H9 (cell line): ENCODE data around the gene DNAAF5. TPM values are rescaled to one million over a fixed set of nuclear protein-coding genes. Genes with fewer than 3 reads are reported as not detected.
A peak's percentile ranks its signal among the peaks of the same experiment; 100 is the strongest.

ENCODE experiments used
- DNase-seq: peaks from one replicate; pipeline ENCODE4 v3.0.0-alpha.2; 2017
- H2AFZ ChIP-seq: one replicate; pipeline ENCODE4 v1.6.1; 2013; ENCODE audit warnings: mild to moderate bottlenecking, low read length, control low read depth, moderate library complexity
- H2AK5ac ChIP-seq: 2 replicates; pipeline ENCODE4 v1.6.1; 2013; ENCODE audit warnings: low read length, control low read depth, mixed read lengths; ENCODE audit not compliant: insufficient read length
- H2BK120ac ChIP-seq: one replicate; pipeline ENCODE4 v1.6.1; 2013; ENCODE audit warnings: low read depth, mild to moderate bottlenecking, low read length, control low read depth, inconsistent platforms; ENCODE audit not compliant: poor library complexity, severe bottlenecking
- H2BK12ac ChIP-seq: 2 replicates; pipeline ENCODE4 v1.6.1; 2013; ENCODE audit warnings: low read length, control low read depth, mixed read lengths, low read depth; ENCODE audit not compliant: insufficient read length
- H2BK15ac ChIP-seq: 2 replicates; pipeline ENCODE4 v1.6.1; 2013; ENCODE audit warnings: low read depth, low read length, control low read depth
- H2BK20ac ChIP-seq: one replicate; pipeline ENCODE4 v1.6.1; 2013; ENCODE audit warnings: low read depth, mild to moderate bottlenecking, low read length, control low read depth, inconsistent platforms; ENCODE audit not compliant: poor library complexity, severe bottlenecking
- H2BK5ac ChIP-seq: 2 replicates; pipeline ENCODE4 v1.6.1; 2013; ENCODE audit warnings: low read length, control low read depth, mixed read lengths; ENCODE audit not compliant: insufficient read length
- H3K14ac ChIP-seq: 2 replicates; pipeline ENCODE4 v1.6.1; 2013; ENCODE audit warnings: low read length, control low read depth; ENCODE audit not compliant: insufficient read depth
- H3K18ac ChIP-seq: 2 replicates; pipeline ENCODE4 v1.6.1; 2013; ENCODE audit warnings: low read depth, mild to moderate bottlenecking, mixed read lengths, low read length, control low read depth; ENCODE audit not compliant: insufficient read length
- H3K23ac ChIP-seq: 2 replicates; pipeline ENCODE4 v1.6.1; 2013; ENCODE audit warnings: low read length, control low read depth, mixed read lengths, low read depth; ENCODE audit not compliant: insufficient read length
- H3K23me2 ChIP-seq: 2 replicates; pipeline ENCODE4 v1.6.1; 2013; ENCODE audit warnings: low read depth, mild to moderate bottlenecking, mixed read lengths, low read length, control low read depth; ENCODE audit not compliant: insufficient read length, poor library complexity, severe bottlenecking
- H3K27ac ChIP-seq: 2 replicates; pipeline ENCODE4 v1.5.1; 2013; ENCODE audit warnings: low read length, control low read depth, mixed read lengths, low read depth; ENCODE audit not compliant: insufficient read length
- H3K27me3 ChIP-seq: 2 replicates; pipeline ENCODE4 v1.6.1; 2013; ENCODE audit warnings: low read length, control low read depth, inconsistent platforms; ENCODE audit not compliant: insufficient read depth
- H3K4ac ChIP-seq: 2 replicates; pipeline ENCODE4 v1.6.1; 2013; ENCODE audit warnings: low read depth, mild to moderate bottlenecking, control low read depth, inconsistent platforms, low read length, moderate library complexity
- H3K4me1 ChIP-seq: 2 replicates; pipeline ENCODE4 v1.6.1; 2013; ENCODE audit warnings: low read length, control low read depth, inconsistent platforms; ENCODE audit not compliant: insufficient read depth
- H3K4me2 ChIP-seq: 2 replicates; pipeline ENCODE4 v1.6.1; 2013; ENCODE audit warnings: low read length, control low read depth, mixed read lengths; ENCODE audit not compliant: insufficient read length, insufficient read depth
- H3K56ac ChIP-seq: 2 replicates; pipeline ENCODE4 v1.6.1; 2013; ENCODE audit warnings: low read depth, mild to moderate bottlenecking, mixed read lengths, low read length, control low read depth; ENCODE audit not compliant: insufficient read length
- H3K79me1 ChIP-seq: 2 replicates; pipeline ENCODE4 v1.6.1; 2013; ENCODE audit warnings: low read depth, mild to moderate bottlenecking, moderate library complexity, low read length, control low read depth, inconsistent platforms; ENCODE audit not compliant: insufficient read depth, poor library complexity, severe bottlenecking
- H3K79me2 ChIP-seq: 2 replicates; pipeline ENCODE4 v1.6.1; 2013; ENCODE audit warnings: low read length, control low read depth, inconsistent platforms; ENCODE audit not compliant: insufficient read depth
- H3K9ac ChIP-seq: 2 replicates; pipeline ENCODE4 v1.6.1; 2013; ENCODE audit warnings: low read length, control low read depth, mixed read lengths; ENCODE audit not compliant: insufficient read length; ENCODE audit errors: extremely low read depth
- H3K9me3 ChIP-seq: one replicate; pipeline ENCODE4 v1.6.1; 2013; ENCODE audit warnings: low read depth, low read length, inconsistent platforms; ENCODE audit not compliant: control insufficient read depth
- H3T11ph ChIP-seq: one replicate; pipeline ENCODE4 v1.6.1; 2013; ENCODE audit warnings: mild to moderate bottlenecking, low read length, control low read depth, inconsistent platforms
- H4K20me1 ChIP-seq: one replicate; pipeline ENCODE4 v1.6.1; 2013; ENCODE audit not compliant: control insufficient read depth, insufficient read length, insufficient read depth
- H4K5ac ChIP-seq: 2 replicates; pipeline ENCODE4 v1.6.1; 2013; ENCODE audit warnings: low read depth, mild to moderate bottlenecking, mixed read lengths, low read length, control low read depth; ENCODE audit not compliant: insufficient read length
- H4K8ac ChIP-seq: replicated peaks from 2 replicates; pipeline ENCODE4 v1.6.1; 2013; ENCODE audit warnings: low read length, control low read depth, mixed read lengths, low read depth; ENCODE audit not compliant: insufficient read length
- H4K91ac ChIP-seq: 2 replicates; pipeline ENCODE4 v1.6.1; 2013; ENCODE audit warnings: low read depth, mild to moderate bottlenecking, moderate library complexity, mixed read lengths, low read length, control low read depth; ENCODE audit not compliant: insufficient read length
- H3K27ac Mint-ChIP-seq, 3 experiments: 2 replicates in 2 of 3; 3 replicates in 1 of 3; pipeline ENCODE4 v1.8.0; 2020 to 2021; ENCODE audit warnings: mixed read lengths in 3 of 3, mild to moderate bottlenecking in 1 of 3, moderate library complexity in 1 of 3
- H3K27me3 Mint-ChIP-seq: 2 replicates; pipeline ENCODE4 v1.8.0; 2021; ENCODE audit warnings: low read depth, mild to moderate bottlenecking, moderate library complexity, mixed read lengths
- H3K36me3 Mint-ChIP-seq, 3 experiments: 2 replicates in 2 of 3; 3 replicates in 1 of 3; pipeline ENCODE4 v1.8.0; 2020 to 2021; ENCODE audit warnings: low read depth in 3 of 3, mixed read lengths in 3 of 3; ENCODE audit not compliant: insufficient read depth in 1 of 3
- H3K4me1 Mint-ChIP-seq, 2 experiments: 2 replicates each; pipeline ENCODE4 v1.8.0; 2020; ENCODE audit warnings: mixed read lengths in 2 of 2
- H3K4me3 Mint-ChIP-seq, 2 experiments: 2 replicates in 1 of 2; 3 replicates in 1 of 2; pipeline ENCODE4 v1.8.0; 2020 to 2021; ENCODE audit warnings: mild to moderate bottlenecking in 2 of 2, mixed read lengths in 2 of 2, moderate library complexity in 1 of 2
- H3K9me3 Mint-ChIP-seq, 2 experiments: 2 replicates in 1 of 2; 3 replicates in 1 of 2; pipeline ENCODE4 v1.8.0; 2020; ENCODE audit warnings: mild to moderate bottlenecking in 2 of 2, mixed read lengths in 2 of 2, moderate library complexity in 1 of 2
- CTCF ChIP-seq: fragments of 200-600 bp; sonication (generic); conservative IDR thresholded peaks from 3 replicates; pipeline ENCODE4 v1.8.0; 2021; ENCODE audit warnings: antibody characterized with exemption, mild to moderate bottlenecking
- WGBS: extraction: QIAGEN DNeasy Blood & Tissue Kit; methylation state at CpG from one replicate; pipeline ENCODE4 v1.1.7; 2013; ENCODE audit warnings: missing lambda C conversion rate, low lambda C conversion rate, mixed read lengths; ENCODE audit not compliant: insufficient read length; ENCODE audit errors: extremely low coverage; 5-methylcytosine and 5-hydroxymethylcytosine counted together
- total RNA-seq: library from RNA; stranded (reverse); gene quantifications from 2 replicates; pipeline ENCODE4 v1.2.1, GENCODE V29; 2021

Gene DNAAF5
- total RNA-seq, 1 experiment from 2014 or later: 43.5 TPM

GRCh38 chr7:706721-707120, 19.8 kb upstream of the DNAAF5 start:
- no peak overlapping the region for H2BK15ac ChIP-seq
- no peak overlapping the region for H4K5ac ChIP-seq
- no peaks in the 10 kb centered on the region for H3K23me2 ChIP-seq
- no peaks in the 10 kb centered on the region for H4K20me1 ChIP-seq
- H3K27ac Mint-ChIP-seq: peak overlapping the region in 1 of 3 experiments; percentile 90; a peak in 2 of 7 replicates
- peaks cover 0 to 8% of the 10 kb centered on the region in 2 experiments; a peak in 2 of 4 replicates for H3K4me1 Mint-ChIP-seq
- H2BK5ac ChIP-seq: no peak overlapping the region
- no peak for DNase-seq
- no peak overlapping the region for H3K56ac ChIP-seq
- H3K4ac ChIP-seq: no peak overlapping the region
- H3K4me2 ChIP-seq: no peak overlapping the region
- no peak overlapping the region for H3T11ph ChIP-seq
- H3K23ac ChIP-seq: no peak overlapping the region
- H2BK120ac ChIP-seq: no peak overlapping the region
- no peaks in the 10 kb centered on the region for H3K9me3 ChIP-seq
- no peak overlapping the region for H4K8ac ChIP-seq
- no peaks in the 10 kb centered on the region for H3K27me3 Mint-ChIP-seq
- H3K27me3 ChIP-seq: no peaks in the 10 kb centered on the region
- TF ChIP-seq CTCF: no peak
- H3K14ac ChIP-seq: no peak overlapping the region
- no peak overlapping the region for H2AFZ ChIP-seq
- H3K79me1 ChIP-seq: peaks cover 9% of the 10 kb centered on the region
- H3K36me3 Mint-ChIP-seq: peaks cover 34 to 44% (median 34%) of the 10 kb centered on the region in 3 experiments
- no peak overlapping the region for H3K18ac ChIP-seq
- no peak overlapping the region for H3K27ac ChIP-seq
- no CpG with 5 or more reads among the region's 7 CpGs for WGBS
- H3K4me3 Mint-ChIP-seq: no peak overlapping the region
- no peaks in the 10 kb centered on the region; the same call in 1 of the 2 replicates for H3K79me2 ChIP-seq
- peaks cover 6 to 8% of the 10 kb centered on the region in 2 experiments for H3K9me3 Mint-ChIP-seq
- no peak overlapping the region for H4K91ac ChIP-seq
- H3K9ac ChIP-seq: no peak overlapping the region
- H3K4me1 ChIP-seq: no peaks in the 10 kb centered on the region
- no peak overlapping the region for H2AK5ac ChIP-seq
- H2BK20ac ChIP-seq: no peak overlapping the region
- H2BK12ac ChIP-seq: no peak overlapping the region
